K562 (cell line): Measurements from ENCODE around the gene BFSP1.

Experiments used
- GABPA ChIP-seq: fragments of 200-800 bp; sonication (Bioruptor generic); conservative IDR thresholded peaks from 2 replicates; pipeline ENCODE4 v1.6.1; 2016; ENCODE audit warnings: low read depth, missing genetic modification characterization, missing compliant biosample characterization
- RFX5 ChIP-seq: IDR thresholded peaks from 2 replicates; pipeline ENCODE4 v1.6.1; 2011; ENCODE audit warnings: low read depth, mild to moderate bottlenecking, improper control_type of control experiment, low read length
- ZNF778 ChIP-seq: fragments of 450-650 bp; formaldehyde crosslinking; IDR thresholded peaks from 2 replicates; pipeline ENCODE4 v1.4.0; 2020; ENCODE audit warnings: mild to moderate bottlenecking, moderate library complexity

- TF ChIP-seq RFX5 (no peak), GABPA (tag) (no peak), ZNF778 (CRISPR knock-in tag) (no peak)
Measured at GRCh38 chr20:17444091-17444490, 87.1 kb downstream of the BFSP1 start.
